K562 (cell line): ENCODE results near the gene PSMB11. TPM values are rescaled to one million over a fixed set of nuclear protein-coding genes. Genes with fewer than 3 reads are reported as not detected.

Experiments used
- BACH1 ChIP-seq: fragments of 200-800 bp; sonication (Bioruptor generic); IDR thresholded peaks from 2 replicates; pipeline ENCODE4 v1.6.1; 2016; ENCODE audit warnings: missing genetic modification characterization, missing compliant biosample characterization
- CEBPB ChIP-seq: fragments of 450-650 bp; IDR thresholded peaks from 2 replicates; pipeline ENCODE4 v1.6.1; 2016; ENCODE audit warnings: missing genetic modification characterization, missing compliant biosample characterization
- CHD2 ChIP-seq: IDR thresholded peaks from 2 replicates; pipeline ENCODE4 v1.6.1; 2011; ENCODE audit warnings: low read depth, low read length
- EGR1 ChIP-seq: fragments of 450-650 bp; conservative IDR thresholded peaks from 2 replicates; pipeline ENCODE4 v1.6.1; 2017; ENCODE audit warnings: mild to moderate bottlenecking
- MTA3 ChIP-seq: fragments of 450-650 bp; formaldehyde crosslinking; IDR thresholded peaks from 2 replicates; pipeline ENCODE4 v1.6.1; 2017; ENCODE audit warnings: mild to moderate bottlenecking, borderline replicate concordance
- RBM34 ChIP-seq: fragments of 200-400 bp; formaldehyde crosslinking; IDR thresholded peaks from 2 replicates; pipeline ENCODE4 v1.6.1; 2018; ENCODE audit warnings: low read length, borderline replicate concordance; ENCODE audit not compliant: insufficient read depth
- SAFB2 ChIP-seq: fragments of 200-400 bp; formaldehyde crosslinking; IDR thresholded peaks from 2 replicates; pipeline ENCODE4 v1.6.1; 2018; ENCODE audit warnings: borderline replicate concordance, low read length, low read depth, moderate library complexity; ENCODE audit not compliant: severe bottlenecking
- ZNF146 ChIP-seq: IDR thresholded peaks from one replicate; pipeline ENCODE4 v1.6.1; 2018; ENCODE audit warnings: missing compliant biosample characterization; ENCODE audit not compliant: unreplicated experiment
- polyA plus RNA-seq, 8 experiments: library from polyadenylated mRNA; depleted of rRNA in 4 of 8; stranded (reverse) in 5 of 8; unstranded in 3 of 8; fragments of >200 nt; fragmentation: Nextera tagmentation in 2 of 8; fragmentation: Illumina TruSeq in 1 of 8; extraction: Ambion mirVana in 2 of 8; extraction: Trizol in 1 of 8; gene quantifications; 2 replicates each; pipeline versions ENCODE4 v1.2.1 to v1.2.3, GENCODE V29; 2011 to 2014; ENCODE audit warnings: inconsistent platforms in 1 of 8, missing spikeins in 1 of 8
- total RNA-seq, 7 experiments: library from RNA; depleted of rRNA in 6 of 7; stranded (reverse); fragments of >200 nt in 6 of 7; fragmentation: Illumina TruSeq in 2 of 7; extraction: Trizol in 2 of 7; gene quantifications; 2 replicates each; pipeline versions ENCODE4 v1.2.1 to v1.2.3, GENCODE V29; 2011 to 2021; ENCODE audit warnings: low replicate concordance in 1 of 7
- TF ChIP-seq, protein P1 (sequence below): fragments of 450-650 bp; conservative IDR thresholded peaks from 2 replicates; pipeline ENCODE4 v1.6.1; 2016; ENCODE audit warnings: missing genetic modification characterization, low read depth, mild to moderate bottlenecking, missing compliant biosample characterization, moderate library complexity
- TF ChIP-seq, protein P2 (sequence below): fragments of 450-650 bp; conservative IDR thresholded peaks from 2 replicates; pipeline ENCODE4 v1.6.1; 2016; ENCODE audit warnings: missing genetic modification characterization, low read depth, mild to moderate bottlenecking, control low read depth, missing compliant biosample characterization
- TF ChIP-seq, protein P3 (sequence below), 2 experiments: fragments of 450-650 bp; IDR thresholded peaks; 2 replicates each; pipeline ENCODE4 v1.6.1; 2016; ENCODE audit warnings: mild to moderate bottlenecking in 2 of 2, borderline replicate concordance in 1 of 2, low read depth in 1 of 2, moderate library complexity in 1 of 2
- TF ChIP-seq, protein P4 (sequence below): fragments of 450-650 bp; IDR thresholded peaks from 2 replicates; pipeline ENCODE4 v1.6.1; 2016

PSMB11 gene
- total and polyA plus RNA-seq, 9 of the 15 experiments (the other 6 are each of a cell fraction or from before 2014, with no cell fraction given), result not detected

DNA sequence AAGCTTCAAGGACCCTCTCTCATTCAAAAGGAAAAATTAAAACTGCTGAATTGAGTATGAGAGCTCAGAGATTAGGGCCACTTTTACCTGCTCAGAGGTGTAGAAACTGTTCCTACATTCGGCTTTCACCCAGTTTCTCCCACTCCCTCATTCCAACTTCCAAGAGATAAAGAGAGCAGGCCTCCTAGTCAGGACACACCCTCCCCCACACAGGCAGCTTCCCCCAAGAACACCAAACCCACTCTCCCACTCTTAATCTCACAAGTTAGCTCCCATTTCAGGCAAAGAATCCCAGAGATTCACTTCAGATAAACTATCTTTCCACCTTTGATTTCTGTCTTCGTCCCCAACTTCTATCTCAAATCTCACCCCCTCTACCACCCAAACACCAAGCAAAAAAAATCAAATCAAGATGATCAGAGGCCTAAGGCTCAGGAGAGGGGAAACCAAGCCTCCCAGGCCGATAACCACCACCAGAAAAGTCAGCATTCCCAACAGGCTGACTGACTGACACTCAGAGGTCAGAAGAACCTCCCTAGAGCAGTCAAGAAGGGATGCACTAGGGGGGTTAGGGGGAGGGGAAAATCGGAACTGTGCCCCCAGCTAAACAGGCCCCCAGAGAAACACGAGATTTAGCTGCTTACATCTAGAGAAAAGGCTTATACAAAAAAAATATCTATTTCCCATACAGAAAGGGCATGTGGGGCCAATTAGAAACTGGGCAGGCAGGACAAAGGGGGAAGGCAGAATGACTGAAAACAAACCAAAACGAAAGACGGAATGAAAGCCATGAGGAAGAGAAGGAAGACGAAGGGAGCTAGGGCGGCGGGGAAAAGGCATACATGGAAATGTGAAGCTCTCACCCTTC is 28.5 kb downstream of the PSMB11 start (continued):
- TF ChIP-seq EGR1, result peak; percentile 30
- TF ChIP-seq CEBPB (tag), result no peak
- no peak for TF ChIP-seq MTA3
- TF ChIP-seq, protein P1, sequence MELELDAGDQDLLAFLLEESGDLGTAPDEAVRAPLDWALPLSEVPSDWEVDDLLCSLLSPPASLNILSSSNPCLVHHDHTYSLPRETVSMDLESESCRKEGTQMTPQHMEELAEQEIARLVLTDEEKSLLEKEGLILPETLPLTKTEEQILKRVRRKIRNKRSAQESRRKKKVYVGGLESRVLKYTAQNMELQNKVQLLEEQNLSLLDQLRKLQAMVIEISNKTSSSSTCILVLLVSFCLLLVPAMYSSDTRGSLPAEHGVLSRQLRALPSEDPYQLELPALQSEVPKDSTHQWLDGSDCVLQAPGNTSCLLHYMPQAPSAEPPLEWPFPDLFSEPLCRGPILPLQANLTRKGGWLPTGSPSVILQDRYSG (tag), result no peak
- TF ChIP-seq, protein P2, sequence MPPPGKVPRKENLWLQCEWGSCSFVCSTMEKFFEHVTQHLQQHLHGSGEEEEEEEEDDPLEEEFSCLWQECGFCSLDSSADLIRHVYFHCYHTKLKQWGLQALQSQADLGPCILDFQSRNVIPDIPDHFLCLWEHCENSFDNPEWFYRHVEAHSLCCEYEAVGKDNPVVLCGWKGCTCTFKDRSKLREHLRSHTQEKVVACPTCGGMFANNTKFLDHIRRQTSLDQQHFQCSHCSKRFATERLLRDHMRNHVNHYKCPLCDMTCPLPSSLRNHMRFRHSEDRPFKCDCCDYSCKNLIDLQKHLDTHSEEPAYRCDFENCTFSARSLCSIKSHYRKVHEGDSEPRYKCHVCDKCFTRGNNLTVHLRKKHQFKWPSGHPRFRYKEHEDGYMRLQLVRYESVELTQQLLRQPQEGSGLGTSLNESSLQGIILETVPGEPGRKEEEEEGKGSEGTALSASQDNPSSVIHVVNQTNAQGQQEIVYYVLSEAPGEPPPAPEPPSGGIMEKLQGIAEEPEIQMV (tag), result no peak
- no peak for TF ChIP-seq SAFB2
- TF ChIP-seq ZNF146 (CRISPR knock-in tag), result no peak
- 0 out of 2 replicates have a peak, but pooled peaks have one; percentile 9 for TF ChIP-seq BACH1 (tag)
- TF ChIP-seq, protein P3, sequence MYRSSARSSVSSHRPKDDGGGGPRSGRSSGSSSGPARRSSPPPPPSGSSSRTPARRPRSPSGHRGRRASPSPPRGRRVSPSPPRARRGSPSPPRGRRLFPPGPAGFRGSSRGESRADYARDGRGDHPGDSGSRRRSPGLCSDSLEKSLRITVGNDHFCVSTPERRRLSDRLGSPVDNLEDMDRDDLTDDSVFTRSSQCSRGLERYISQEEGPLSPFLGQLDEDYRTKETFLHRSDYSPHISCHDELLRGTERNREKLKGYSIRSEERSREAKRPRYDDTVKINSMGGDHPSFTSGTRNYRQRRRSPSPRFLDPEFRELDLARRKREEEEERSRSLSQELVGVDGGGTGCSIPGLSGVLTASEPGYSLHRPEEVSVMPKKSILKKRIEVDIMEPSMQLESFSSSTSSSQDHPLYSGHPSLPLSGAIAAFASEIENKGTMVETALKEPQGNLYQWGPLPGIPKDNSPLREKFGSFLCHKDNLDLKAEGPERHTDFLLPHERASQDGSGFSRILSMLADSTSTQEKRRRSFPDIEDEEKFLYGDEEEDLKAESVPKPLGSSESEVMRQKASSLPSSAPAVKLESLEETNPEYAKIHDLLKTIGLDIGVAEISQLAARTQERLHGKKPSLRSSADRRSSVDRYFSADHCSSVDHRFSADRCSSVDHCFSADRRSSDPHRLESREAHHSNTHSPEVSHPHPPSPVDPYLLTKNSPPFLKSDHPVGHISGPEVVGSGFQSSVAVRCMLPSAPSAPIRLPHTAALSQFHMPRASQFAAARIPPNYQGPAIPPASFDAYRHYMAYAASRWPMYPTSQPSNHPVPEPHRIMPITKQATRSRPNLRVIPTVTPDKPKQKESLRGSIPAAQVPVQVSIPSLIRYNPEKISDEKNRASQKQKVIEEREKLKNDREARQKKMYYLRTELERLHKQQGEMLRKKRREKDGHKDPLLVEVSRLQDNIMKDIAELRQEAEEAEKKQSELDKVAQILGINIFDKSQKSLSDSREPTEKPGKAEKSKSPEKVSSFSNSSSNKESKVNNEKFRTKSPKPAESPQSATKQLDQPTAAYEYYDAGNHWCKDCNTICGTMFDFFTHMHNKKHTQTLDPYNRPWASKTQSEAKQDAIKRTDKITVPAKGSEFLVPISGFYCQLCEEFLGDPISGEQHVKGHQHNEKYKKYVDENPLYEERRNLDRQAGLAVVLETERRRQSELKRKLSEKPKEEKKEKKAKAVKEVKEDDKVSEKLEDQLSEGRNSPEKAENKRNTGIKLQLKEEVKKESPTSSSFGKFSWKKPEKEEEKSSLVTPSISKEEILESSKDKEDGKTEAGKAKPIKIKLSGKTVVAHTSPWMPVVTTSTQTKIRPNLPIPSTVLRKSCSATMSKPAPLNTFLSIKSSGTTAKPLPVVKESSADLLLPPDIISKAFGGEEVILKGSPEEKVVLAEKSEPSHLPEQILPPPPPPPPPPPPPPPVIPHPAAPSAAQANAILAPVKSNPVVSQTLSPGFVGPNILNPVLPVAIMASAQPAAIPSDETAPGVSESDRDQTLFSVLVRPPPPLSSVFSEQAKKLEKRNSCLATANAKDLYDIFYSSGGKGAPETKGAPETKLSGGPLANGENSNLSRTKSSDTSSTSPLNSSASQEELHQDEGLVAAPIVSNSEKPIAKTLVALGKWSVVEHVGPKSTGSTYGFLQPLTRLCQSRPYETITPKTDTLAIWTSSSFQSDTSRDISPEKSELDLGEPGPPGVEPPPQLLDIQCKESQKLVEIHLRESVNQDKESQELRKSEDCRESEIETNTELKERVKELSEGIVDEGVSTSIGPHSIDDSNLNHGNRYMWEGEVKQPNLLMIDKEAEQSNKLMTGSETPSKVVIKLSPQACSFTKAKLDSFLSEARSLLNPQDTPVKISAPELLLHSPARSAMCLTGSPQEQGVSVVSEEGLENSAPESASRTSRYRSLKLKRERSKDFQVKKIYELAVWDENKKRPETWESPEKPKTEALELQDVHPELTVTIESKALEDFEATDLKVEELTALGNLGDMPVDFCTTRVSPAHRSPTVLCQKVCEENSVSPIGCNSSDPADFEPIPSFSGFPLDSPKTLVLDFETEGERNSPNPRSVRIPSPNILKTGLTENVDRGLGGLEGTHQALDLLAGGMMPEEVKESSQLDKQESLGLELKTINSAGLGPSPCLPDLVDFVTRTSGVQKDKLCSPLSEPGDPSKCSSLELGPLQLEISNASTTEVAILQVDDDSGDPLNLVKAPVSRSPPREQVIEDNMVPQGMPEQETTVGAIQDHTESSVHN (IDR thresholded peaks at IDR 0.05; ENCODE audit: borderline replicate concordance in 1 of 2, low read depth in 1 of 2), result no peak
- TF ChIP-seq CHD2, result no peak
- TF ChIP-seq, protein P4, sequence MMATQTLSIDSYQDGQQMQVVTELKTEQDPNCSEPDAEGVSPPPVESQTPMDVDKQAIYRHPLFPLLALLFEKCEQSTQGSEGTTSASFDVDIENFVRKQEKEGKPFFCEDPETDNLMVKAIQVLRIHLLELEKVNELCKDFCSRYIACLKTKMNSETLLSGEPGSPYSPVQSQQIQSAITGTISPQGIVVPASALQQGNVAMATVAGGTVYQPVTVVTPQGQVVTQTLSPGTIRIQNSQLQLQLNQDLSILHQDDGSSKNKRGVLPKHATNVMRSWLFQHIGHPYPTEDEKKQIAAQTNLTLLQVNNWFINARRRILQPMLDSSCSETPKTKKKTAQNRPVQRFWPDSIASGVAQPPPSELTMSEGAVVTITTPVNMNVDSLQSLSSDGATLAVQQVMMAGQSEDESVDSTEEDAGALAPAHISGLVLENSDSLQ, result peak; percentile 68
- no peak for TF ChIP-seq RBM34
